Head of caudate nucleus (tissue), 42 donors: ENCODE data around the gene TMEM41B.
"Not testable (repeated sequence)": the region's sequence is repeated elsewhere in the genome, so short reads cannot be mapped to it uniquely, and the experiment has no call there.

Source experiments
- DNase-seq, 42 donors: peaks; one replicate each; pipeline versions ENCODE4 v3.0.0 to v3.0.0-alpha.2; 2020 to 2021; ENCODE audit warnings: mixed read lengths in 7 of 42
- intact Hi-C: fragments of 100-400 bp; cut with DNase I; formaldehyde crosslinking; loops from one replicate; pipeline ENCODE4 v1.15.0; 2022

The TMEM41B gene

GRCh38 chr11:9266132-9266736 is 48.2 kb downstream of the TMEM41B start:
- DNase-seq: peak in 1 of 42 donors; percentile 5
- intact Hi-C loops: loop anchor here (5.0 to 10.0 kb wide), 4 partner anchors 46 to 121 kb away; partner anchors contain the start of gene TMEM41B

GRCh38 chr11:9265211-9266131 is 48.9 kb downstream of the TMEM41B start, which contains the start of gene DENND5A:
TSS of gene DENND5A (minus strand) at chr11:9265350. CDS start at chr11:9265069, 281 bp downstream.
- intact Hi-C loops: loop anchor here (5.0 to 10.0 kb wide), 4 partner anchors 47 to 121 kb away; partner anchors contain the start of gene TMEM41B
- peak; percentile 67 to 95 (median 90) for DNase-seq

- intact Hi-C loops: loop anchor here (5.0 to 10.0 kb wide), 4 partner anchors 48 to 120 kb away; partner anchors contain the start of gene TMEM41B
- DNase-seq: peak in 40 of 42 donors; percentile 12 to 76 (median 52)
Measured at GRCh38 chr11:9264316-9265210, 49.8 kb downstream of the TMEM41B start.

- intact Hi-C loops: loop anchor here (10.0 kb wide), 3 partner anchors 59 to 119 kb away; no protein-coding TSS in a partner anchor
- DNase-seq: peak in 2 of 42 donors; percentile 3 to 30
Measured at GRCh38 chr11:9263840-9264315, 50.5 kb downstream of the TMEM41B start.

- peak in 1 of 42 donors; percentile 22 for DNase-seq
- intact Hi-C loops: loop anchor here (10.0 kb wide), 3 partner anchors 56 to 116 kb away; no protein-coding TSS in a partner anchor
Measured at GRCh38 chr11:9260838-9261146, 53.6 kb downstream of the TMEM41B start.

- intact Hi-C loops: loop anchor here (10.0 kb wide), 3 partner anchors 55 to 115 kb away; no protein-coding TSS in a partner anchor
- no peak for DNase-seq
Measured at GRCh38 chr11:9259981-9260837, 54.2 kb downstream of the TMEM41B start.

- intact Hi-C loops, DNase-seq: not testable (repeated sequence)
Measured at GRCh38 chr11:9258279-9258678, 56.1 kb downstream of the TMEM41B start.

GRCh38 chr11:9254416-9254815 is 60.0 kb downstream of the TMEM41B start:
- no peak for DNase-seq
- intact Hi-C loops: no loop called here

- intact Hi-C loops: no loop called here
- no peak for DNase-seq
Measured at GRCh38 chr11:9253086-9253485, 61.3 kb downstream of the TMEM41B start.

- intact Hi-C loops: no loop called here
- DNase-seq: no peak
Measured at GRCh38 chr11:9251311-9251710, 63.1 kb downstream of the TMEM41B start.

- DNase-seq: no peak
- intact Hi-C loops: no loop called here
Measured at GRCh38 chr11:9250139-9250582, 64.2 kb downstream of the TMEM41B start.

GRCh38 chr11:9249252-9249651 is 65.1 kb downstream of the TMEM41B start:
- no peak for DNase-seq
- intact Hi-C loops: no loop called here

- intact Hi-C loops: no loop called here
- no peak for DNase-seq
Measured at GRCh38 chr11:9247863-9248262, 66.5 kb downstream of the TMEM41B start.

GRCh38 chr11:9236242-9236641 is 78.2 kb downstream of the TMEM41B start:
- DNase-seq, intact Hi-C loops: not testable (repeated sequence)

GRCh38 chr11:9232482-9232881 is 81.9 kb downstream of the TMEM41B start:
- DNase-seq: no peak
- intact Hi-C loops: no loop called here

GRCh38 chr11:9231848-9232177 is 82.6 kb downstream of the TMEM41B start:
- intact Hi-C loops: no loop called here
- peak in 21 of 42 donors; percentile 19 to 79 (median 47) for DNase-seq
